Astrocyte of the spinal cord (primary cell): ENCODE data around the gene C21orf58.

ENCODE experiments used
- DNase-seq: peaks from one replicate; pipeline ENCODE4 v3.0.0; 2011; ENCODE audit warnings: low read depth, low spot score
- H3K4me3 ChIP-seq: 2 replicates; pipeline ENCODE4 v1.5.1; 2011; ENCODE audit warnings: low read depth, mild to moderate bottlenecking, low read length, moderate library complexity
- in situ Hi-C: cut with HindIII; loops from 2 replicates; pipeline ENCODE4 v1.10.0; 2017; ENCODE audit warnings: low sequenced_read_pairs
- TF ChIP-seq, protein P1 (sequence below): IDR thresholded peaks from 2 replicates; pipeline ENCODE4 v1.5.1; 2012; ENCODE audit warnings: low read depth, mild to moderate bottlenecking, low read length, inconsistent platforms

Gene C21orf58

DNA sequence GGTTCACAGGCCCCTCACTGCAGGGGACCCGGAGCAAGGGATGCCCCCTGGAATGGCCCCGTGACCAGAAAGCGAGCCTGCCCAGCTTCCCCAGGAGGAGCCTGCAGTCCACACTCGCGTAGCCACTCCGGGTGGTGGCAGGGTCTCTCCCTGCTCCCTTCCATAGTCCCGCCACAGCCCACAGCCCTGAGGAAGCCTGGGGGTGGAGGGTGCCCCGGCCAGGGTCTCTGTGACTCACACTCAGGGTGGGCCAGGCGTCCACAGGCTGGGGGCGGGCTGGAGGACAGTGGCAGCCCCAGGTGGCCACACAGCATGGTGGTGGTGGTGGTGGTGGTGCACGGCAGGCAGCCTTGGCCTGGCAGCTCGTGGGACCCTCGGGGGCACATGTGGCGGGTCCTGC, 21.9 kb downstream of the C21orf58 start:
- no peak for DNase-seq
- H3K4me3 ChIP-seq = no peak overlapping the region
- TF ChIP-seq, protein P1, sequence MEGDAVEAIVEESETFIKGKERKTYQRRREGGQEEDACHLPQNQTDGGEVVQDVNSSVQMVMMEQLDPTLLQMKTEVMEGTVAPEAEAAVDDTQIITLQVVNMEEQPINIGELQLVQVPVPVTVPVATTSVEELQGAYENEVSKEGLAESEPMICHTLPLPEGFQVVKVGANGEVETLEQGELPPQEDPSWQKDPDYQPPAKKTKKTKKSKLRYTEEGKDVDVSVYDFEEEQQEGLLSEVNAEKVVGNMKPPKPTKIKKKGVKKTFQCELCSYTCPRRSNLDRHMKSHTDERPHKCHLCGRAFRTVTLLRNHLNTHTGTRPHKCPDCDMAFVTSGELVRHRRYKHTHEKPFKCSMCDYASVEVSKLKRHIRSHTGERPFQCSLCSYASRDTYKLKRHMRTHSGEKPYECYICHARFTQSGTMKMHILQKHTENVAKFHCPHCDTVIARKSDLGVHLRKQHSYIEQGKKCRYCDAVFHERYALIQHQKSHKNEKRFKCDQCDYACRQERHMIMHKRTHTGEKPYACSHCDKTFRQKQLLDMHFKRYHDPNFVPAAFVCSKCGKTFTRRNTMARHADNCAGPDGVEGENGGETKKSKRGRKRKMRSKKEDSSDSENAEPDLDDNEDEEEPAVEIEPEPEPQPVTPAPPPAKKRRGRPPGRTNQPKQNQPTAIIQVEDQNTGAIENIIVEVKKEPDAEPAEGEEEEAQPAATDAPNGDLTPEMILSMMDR = no peak
- in situ Hi-C loops = no loop called here

DNA sequence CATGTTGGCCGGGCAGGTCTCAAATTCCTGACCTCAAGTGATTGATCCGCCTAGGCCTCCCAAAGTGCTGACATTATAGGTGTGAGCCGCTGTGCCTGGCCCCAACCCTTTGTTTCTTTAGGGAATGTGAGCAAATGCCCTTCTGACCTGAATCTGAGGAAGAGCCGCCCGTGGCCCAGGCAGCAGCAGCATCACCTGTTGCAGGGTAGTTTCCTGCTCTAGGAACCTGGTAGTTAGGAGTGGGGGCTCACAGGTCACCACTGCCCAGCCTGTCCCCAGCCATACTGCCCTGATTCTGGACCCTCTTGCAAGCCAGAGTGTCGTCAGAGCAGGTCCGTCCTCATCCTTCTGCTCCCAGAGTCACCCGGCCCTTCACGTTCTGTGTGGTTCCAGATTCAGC, 24.5 kb downstream of the C21orf58 start:
- in situ Hi-C loops = no loop called here
- H3K4me3 ChIP-seq = no peak overlapping the region
- no peak for DNase-seq
- TF ChIP-seq, protein P1 = no peak

GRCh38 chr21:46297338-46298271, 26.1 kb downstream of the C21orf58 start:
- TF ChIP-seq, protein P1 = no peak
- in situ Hi-C loops = no loop called here
- DNase-seq = peak; percentile 29
- H3K4me3 ChIP-seq = peak overlapping the region; percentile 21

DNA sequence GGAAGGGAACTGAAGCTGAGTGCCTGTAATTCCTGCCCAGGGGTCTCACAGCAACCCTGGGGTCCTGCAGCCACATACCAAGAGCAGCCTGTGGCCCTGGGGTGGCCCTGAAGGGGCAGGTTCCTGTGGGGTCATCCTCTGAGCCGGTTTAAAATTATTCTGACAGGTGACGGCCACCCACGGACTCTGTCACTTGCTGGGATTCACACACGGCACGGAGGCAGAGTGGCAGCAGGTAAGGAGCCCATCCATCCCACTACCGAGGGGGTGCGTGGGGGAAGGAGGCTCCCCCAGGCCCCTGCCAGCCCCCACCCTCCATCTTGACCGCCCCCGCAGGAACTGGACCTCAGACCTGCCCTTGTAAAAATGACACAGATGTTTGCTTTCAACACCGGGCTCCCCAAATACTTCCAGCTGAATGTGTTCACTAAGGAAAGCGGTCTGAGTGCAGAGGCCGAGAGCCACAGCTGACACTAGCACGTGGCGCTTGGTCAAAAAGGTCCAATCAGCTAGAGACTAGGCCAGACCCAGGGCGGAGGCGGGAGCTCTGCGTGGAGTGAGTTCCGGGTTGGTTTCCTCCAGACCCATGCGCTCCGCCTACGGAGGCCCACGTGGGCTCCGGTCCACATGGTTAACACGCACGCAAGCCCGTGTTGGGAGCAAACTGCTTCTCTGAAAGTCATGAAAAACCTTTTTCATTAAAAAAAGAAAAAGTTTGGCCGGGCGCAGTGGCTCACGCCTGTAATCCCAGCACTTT, 27.5 kb downstream of the C21orf58 start:
- DNase-seq = peak; percentile 41
- H3K4me3 ChIP-seq = no peak overlapping the region
- TF ChIP-seq, protein P1 = no peak
- in situ Hi-C loops = no loop called here

- in situ Hi-C loops = no loop called here
- TF ChIP-seq, protein P1 = no peak
- H3K4me3 ChIP-seq = no peak overlapping the region
- DNase-seq = peak; percentile 67
Measured at GRCh38 chr21:46295177-46295770, 28.4 kb downstream of the C21orf58 start.

DNA sequence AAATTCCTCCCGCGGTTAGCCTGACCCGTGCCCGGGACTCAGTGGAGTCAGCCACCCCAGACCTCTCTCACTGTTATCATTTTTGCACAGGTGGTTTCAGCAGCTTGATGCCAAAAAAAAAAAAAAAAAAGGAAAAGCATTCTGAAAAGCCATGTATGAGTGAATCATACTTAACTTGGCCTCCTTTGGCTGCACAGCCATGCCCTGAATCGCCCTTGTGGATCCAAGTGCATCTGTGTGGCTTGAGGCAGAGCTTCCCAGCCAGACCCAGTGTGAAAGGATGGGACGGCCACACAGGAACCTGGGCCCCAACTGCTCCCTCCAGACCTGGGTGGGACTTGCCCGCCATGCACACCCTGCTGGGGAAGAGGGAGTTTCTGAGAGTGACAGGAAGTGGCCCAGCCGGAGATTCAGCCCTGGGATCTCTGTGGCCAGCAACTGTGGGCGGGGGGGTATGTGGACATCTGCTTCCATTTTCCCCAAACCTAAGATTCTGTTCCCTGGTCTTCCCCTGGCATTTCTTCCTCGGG, 29.0 kb downstream of the C21orf58 start:
- in situ Hi-C loops = no loop called here
- peak; percentile 67 for DNase-seq
- TF ChIP-seq, protein P1 = no peak
- H3K4me3 ChIP-seq = no peak overlapping the region
